ENCODE results near the gene SLC30A2.

Gene SLC30A2

DNA sequence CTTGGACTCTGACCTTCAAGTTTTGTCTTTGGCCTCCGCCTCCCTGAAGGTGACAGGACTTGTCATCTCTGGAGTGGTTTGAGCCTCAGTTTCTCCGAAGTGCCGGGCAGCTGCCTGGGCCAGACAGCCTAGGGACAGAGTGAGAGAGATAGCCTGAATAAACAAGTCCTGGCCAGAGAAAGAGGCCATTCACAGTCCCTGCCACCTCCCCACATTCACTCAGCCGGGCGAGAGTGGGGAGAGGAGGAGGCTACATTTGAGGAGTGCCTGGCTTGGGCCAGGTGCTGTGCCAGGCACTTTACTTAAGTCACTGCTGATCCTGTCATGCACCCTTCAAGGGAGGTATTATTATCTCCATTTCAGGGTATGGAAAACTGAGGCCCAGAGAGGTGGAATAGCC lies 20.9 kb downstream of the SLC30A2 start:
- in situ Hi-C loops (cut with MboI; ENCODE audit: low sequenced_read_pairs): loop anchor here (10.0 kb wide), 1 partner anchor 130 kb away; no protein-coding TSS in a partner anchor

GRCh38 chr1:26023826-26024225 lies 22.1 kb downstream of the SLC30A2 start:
- in situ Hi-C loops (cut with MboI; ENCODE audit: low sequenced_read_pairs): loop anchor here (10.0 kb wide), 1 partner anchor 129 kb away; no protein-coding TSS in a partner anchor

- in situ Hi-C loops (cut with MboI; ENCODE audit: low sequenced_read_pairs): loop anchor here (10.0 kb wide), 1 partner anchor 128 kb away; no protein-coding TSS in a partner anchor
These were observed 22.9 kb downstream of the SLC30A2 start for GRCh38 chr1:26023009-26023408.

DNA sequence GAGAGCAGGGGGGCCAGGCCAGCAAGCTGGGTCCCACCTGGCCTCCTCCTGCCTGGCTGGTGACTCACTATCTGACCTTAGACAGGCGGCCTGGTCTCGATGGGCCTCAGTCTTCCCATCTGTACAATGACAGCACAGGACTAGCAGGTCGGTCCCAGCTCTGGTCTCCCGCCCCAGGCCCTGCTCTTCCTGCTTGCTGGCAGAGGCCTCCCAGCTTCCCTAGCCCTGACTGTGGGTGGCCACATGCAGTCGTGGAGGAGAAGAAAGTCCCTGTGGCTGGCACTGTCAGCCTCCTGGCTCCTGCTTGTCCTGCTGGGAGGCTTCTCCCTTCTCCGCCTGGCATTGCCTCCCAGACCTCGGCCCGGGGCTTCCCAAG lies 23.5 kb downstream of the SLC30A2 start:
- in situ Hi-C loops (cut with MboI; ENCODE audit: low sequenced_read_pairs): loop anchor here (10.0 kb wide), 1 partner anchor 128 kb away; no protein-coding TSS in a partner anchor

- in situ Hi-C loops (cut with MboI; ENCODE audit: low sequenced_read_pairs): loop anchor here (10.0 kb wide), 1 partner anchor 127 kb away; no protein-coding TSS in a partner anchor
These were observed 24.1 kb downstream of the SLC30A2 start, which contains the start of gene EXTL1 for GRCh38 chr1:26021647-26022403. Gene EXTL1, plus strand, starts transcription at chr1:26021775. Its CDS starts 872 bp downstream, at chr1:26022647.

DNA sequence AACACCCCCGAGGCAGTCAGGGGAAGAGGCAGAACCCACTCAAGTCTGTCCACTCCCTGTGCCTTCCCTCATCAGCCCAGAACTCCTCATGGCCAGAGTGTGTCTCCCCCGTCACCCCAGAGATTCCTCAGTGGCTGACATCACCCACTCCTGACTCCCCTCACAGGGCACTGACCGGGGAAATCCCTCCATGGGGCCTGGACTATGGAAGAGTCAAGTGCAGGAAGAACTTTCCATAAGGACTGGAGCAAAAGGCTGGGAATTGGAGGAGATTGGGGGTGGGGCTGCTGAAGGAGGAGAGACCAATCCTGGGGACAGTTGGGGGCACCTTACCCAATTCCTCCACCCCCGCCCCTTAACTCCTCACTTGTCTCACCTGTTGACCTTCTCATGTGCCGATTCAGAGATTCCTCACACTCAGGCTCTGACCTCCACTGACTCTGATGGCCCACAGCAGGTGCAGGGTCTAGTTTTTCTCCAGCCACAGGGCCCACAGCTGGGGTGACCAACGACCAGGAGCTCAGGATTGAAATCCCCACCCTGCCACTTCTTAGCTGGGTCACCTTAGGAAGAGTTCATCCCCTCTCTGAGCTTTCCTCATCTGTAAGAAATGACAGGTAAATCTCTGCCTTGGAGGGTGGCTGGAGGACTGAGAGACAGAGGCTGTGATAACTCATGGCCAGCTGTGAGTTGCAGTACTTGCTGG lies 24.8 kb downstream of the SLC30A2 start:
- in situ Hi-C loops (cut with MboI; ENCODE audit: low sequenced_read_pairs): loop anchor here (10.0 kb wide), 1 partner anchor 126 kb away; no protein-coding TSS in a partner anchor

- in situ Hi-C loops (cut with MboI; ENCODE audit: low sequenced_read_pairs): loop anchor here (10.0 kb wide), 1 partner anchor 126 kb away; no protein-coding TSS in a partner anchor
These were observed 25.6 kb downstream of the SLC30A2 start for GRCh38 chr1:26020330-26020768.

DNA sequence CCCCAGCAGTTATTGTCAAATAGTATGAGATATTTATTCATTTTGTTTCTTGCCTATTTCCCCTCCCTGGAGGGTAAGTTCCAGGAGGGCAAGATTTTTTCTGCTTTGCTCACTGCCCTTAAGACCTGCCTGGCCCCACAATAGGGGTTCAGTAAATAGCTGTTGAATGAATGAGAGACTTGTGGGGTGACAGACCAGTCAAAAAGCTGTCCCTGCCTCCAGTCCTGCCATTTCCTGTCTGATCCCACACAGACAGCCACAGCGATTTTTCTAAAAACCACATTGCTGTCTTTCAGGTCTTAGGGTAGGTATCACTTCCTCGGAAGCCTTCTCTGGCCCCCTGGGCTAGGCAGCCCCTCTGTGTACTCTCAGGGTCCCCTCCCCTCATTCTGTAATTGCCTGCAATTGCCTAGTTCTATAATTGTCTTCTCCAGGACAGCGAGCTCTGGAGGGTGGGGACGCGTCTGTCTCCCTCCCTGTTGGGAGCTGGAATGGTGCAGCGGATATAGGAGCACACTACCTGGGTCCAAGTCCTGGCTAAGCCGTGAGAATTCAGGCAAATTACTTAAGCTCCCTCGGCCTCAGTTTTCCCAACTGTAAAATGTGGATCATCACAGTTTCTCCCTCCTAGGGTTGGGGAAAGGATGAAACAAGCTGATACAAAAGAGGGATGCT lies 26.1 kb downstream of the SLC30A2 start:
- in situ Hi-C loops (cut with MboI; ENCODE audit: low sequenced_read_pairs): loop anchor here (10.0 kb wide), 1 partner anchor 125 kb away; no protein-coding TSS in a partner anchor

GRCh38 chr1:26017606-26018005 lies 28.3 kb downstream of the SLC30A2 start:
- in situ Hi-C loops (cut with MboI; ENCODE audit: low sequenced_read_pairs): no loop called here

DNA sequence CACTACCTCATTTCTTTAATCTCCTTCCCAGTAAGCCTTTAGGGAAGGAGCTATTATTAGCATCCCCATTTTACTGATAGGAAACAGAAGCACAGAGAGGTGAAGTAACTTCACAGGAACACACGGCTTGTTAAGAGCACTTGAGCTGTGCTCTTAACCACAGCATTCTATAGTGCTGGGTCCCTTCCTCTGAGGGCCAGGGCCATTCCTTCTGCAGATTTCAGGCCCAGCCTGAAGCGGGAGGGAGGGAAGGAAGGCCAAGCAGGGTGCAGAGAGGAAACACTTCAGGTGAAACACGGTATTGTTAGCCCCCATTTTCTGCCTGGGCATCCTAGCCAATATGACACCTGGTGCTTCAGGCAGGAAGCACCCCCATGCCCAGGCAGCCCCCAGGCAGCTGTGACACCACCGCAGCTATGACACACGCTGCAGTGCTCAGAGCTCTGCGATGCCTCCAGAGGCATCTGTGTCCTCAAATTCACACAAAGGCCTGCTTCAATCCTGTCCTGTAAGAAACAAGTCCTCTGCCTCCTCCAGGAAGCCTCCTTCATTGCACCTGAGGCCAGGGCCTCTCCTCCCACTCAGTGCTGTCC lies 28.9 kb downstream of the SLC30A2 start:
- in situ Hi-C loops (cut with MboI; ENCODE audit: low sequenced_read_pairs): no loop called here

- in situ Hi-C loops (cut with MboI; ENCODE audit: low sequenced_read_pairs): no loop called here
These were observed 29.5 kb downstream of the SLC30A2 start for GRCh38 chr1:26016258-26016952.

DNA sequence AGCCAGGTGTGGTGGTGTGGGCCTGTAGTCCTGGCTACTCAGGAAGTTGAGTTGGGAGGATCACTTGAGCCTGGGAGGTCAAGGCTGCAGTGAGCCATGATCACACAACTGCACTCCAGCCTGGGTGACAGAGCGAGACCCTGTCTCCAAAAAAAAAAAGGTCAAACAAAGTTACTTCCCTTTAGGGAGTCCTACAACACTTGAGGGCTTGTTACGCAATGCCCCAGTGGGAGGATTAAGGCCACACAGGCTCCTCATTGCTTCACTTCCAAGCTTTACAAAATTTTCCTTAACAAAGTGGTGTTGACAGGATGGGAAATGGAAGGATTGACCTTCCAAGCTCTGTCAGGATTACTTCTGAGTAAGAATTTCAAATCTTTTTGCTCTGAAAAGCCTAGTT lies 30.6 kb downstream of the SLC30A2 start:
- in situ Hi-C loops (cut with MboI; ENCODE audit: low sequenced_read_pairs): no loop called here

DNA sequence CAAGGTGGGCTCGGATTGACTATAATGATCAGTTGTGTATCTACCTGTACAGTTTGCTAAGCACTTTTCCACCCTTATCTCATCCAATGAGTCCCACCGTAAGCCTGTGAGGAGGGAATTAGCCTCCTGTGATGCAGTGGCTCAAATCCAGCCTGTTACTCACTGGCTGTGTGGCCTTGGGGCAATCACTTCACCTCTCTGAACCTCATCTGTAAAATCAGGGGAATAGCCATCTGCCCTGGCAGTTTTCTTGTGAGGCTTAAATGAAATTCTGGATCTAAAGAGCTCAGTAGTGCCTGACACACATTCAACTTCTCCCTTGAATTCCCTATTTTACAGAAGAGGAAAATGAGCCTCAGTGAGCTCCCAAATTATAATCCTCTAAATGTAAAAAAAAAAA lies 31.7 kb downstream of the SLC30A2 start:
- in situ Hi-C loops (cut with MboI; ENCODE audit: low sequenced_read_pairs): no loop called here

GRCh38 chr1:26012864-26013263 lies 33.1 kb downstream of the SLC30A2 start:
- in situ Hi-C loops (cut with MboI; ENCODE audit: low sequenced_read_pairs): no loop called here

DNA sequence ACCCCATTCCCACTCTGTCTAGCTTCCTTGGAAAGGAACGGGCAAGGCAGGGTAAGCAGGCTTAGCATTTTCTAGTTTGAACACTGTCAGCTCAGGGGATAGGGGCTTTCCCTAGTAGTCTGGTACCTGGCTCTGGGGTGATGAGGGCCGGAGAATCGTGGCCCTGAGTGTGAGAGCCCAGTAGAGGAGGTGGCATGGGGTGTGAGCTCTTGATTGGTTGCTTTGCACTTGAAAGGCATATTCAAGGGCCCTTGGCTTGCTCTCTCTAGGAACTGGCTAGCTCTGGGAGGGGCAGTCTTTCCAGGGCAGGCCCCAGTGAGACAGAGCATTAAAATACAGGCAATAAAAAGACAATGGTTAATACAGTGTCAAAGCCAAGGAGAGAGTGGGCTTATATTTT lies 35.1 kb downstream of the SLC30A2 start:
- in situ Hi-C loops (cut with MboI; ENCODE audit: low sequenced_read_pairs): no loop called here

- in situ Hi-C loops (cut with MboI; ENCODE audit: low sequenced_read_pairs): no loop called here
These were observed 36.0 kb downstream of the SLC30A2 start for GRCh38 chr1:26009796-26010447.

GRCh38 chr1:26006710-26007109 lies 39.2 kb downstream of the SLC30A2 start:
- in situ Hi-C loops (cut with MboI; ENCODE audit: low sequenced_read_pairs): no loop called here

- in situ Hi-C loops (cut with MboI; ENCODE audit: low sequenced_read_pairs): no loop called here
These were observed 40.3 kb downstream of the SLC30A2 start for GRCh38 chr1:26005434-26006105.

GRCh38 chr1:26003756-26004155 lies 42.2 kb downstream of the SLC30A2 start:
- in situ Hi-C loops (cut with MboI; ENCODE audit: low sequenced_read_pairs): no loop called here
